Femur (tissue), 1 donor: Measurements from ENCODE around the gene KCNJ6.

ENCODE experiments used
- DNase-seq: peaks from one replicate; pipeline ENCODE4 v3.0.0-alpha.2; 2017

KCNJ6 gene

GRCh38 chr21:37903396-37903795, 12.9 kb downstream of the KCNJ6 start:
- DNase-seq: no peak

- no peak for DNase-seq
Measured at GRCh38 chr21:37899146-37899545, 17.1 kb downstream of the KCNJ6 start.

GRCh38 chr21:37896788-37897187, 19.5 kb downstream of the KCNJ6 start:
- no peak for DNase-seq

DNA sequence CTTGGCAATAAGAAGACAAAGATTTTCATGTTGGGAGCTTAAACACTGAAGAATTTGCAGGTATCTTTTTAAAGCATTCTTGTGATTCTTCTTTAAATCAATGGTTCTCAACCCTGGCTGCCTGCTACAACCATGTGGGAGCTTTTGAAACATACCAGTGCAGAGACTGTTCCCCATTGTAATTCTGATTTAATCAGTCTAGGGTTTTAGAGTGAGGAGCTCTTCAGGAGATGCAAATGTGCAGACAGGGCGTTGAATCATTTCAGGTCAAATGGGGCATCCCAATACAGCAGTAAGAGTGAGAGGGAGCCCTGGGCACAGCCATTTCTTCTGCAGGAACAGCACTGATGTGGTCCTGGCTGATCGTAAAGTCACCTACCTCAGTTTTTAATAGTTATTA, 24.3 kb downstream of the KCNJ6 start:
- DNase-seq: no peak

DNA sequence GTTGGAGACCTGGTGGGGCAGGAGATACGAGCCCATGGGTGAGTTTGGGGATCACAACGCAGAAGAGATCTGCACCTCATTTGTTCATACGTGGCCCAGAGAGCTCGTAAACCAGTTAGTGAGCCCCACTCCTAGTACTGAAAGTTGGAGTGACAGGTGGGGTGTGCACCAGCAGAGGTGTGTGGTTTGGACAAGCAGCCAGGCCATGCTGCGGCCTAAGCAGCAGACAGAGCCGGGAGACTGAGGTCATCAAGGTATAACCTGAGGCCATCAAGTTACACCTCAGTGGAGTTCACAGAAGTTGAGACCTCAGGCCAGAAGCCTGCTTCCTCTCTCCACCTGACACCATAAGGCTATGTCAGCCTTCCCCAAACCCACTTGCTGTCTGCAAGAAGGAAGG, 27.6 kb downstream of the KCNJ6 start:
- no peak for DNase-seq

- DNase-seq: no peak
Measured at GRCh38 chr21:37886726-37887299, 29.4 kb downstream of the KCNJ6 start.

GRCh38 chr21:37886120-37886519, 30.1 kb downstream of the KCNJ6 start:
- no peak for DNase-seq

DNA sequence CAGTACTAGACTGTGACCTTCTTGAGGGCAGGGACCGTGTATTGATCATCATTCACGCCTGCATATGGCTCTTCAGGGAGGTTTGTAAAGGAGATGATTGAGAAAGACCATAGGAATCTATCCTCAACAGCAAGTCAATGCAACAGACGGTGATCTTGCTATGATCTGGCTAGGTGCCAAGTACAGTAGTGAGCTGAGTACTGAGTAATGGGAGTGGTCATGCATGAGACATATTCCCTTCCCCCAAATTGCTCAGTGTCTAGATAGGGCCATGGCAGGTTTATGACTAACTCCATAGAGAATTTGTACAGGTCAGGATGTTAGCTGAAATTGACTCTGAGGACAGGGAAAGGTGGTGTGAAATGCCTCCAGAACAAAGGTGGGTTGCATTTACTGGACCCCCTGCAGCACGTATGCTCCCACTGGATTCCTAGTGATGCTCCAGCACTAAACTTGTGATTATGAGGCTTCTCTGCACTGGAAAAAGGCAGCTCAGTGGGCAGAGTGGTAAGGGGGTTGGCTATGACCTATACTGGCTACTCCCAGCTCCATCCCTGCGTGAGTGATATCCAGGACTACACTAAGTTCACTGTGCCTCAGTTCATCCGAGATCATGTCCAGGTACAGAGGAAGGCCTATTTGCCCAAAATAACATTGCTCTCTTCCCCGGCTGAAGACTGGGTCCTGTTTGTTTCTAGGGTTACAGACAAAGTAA, 37.2 kb downstream of the KCNJ6 start:
- DNase-seq: no peak

DNA sequence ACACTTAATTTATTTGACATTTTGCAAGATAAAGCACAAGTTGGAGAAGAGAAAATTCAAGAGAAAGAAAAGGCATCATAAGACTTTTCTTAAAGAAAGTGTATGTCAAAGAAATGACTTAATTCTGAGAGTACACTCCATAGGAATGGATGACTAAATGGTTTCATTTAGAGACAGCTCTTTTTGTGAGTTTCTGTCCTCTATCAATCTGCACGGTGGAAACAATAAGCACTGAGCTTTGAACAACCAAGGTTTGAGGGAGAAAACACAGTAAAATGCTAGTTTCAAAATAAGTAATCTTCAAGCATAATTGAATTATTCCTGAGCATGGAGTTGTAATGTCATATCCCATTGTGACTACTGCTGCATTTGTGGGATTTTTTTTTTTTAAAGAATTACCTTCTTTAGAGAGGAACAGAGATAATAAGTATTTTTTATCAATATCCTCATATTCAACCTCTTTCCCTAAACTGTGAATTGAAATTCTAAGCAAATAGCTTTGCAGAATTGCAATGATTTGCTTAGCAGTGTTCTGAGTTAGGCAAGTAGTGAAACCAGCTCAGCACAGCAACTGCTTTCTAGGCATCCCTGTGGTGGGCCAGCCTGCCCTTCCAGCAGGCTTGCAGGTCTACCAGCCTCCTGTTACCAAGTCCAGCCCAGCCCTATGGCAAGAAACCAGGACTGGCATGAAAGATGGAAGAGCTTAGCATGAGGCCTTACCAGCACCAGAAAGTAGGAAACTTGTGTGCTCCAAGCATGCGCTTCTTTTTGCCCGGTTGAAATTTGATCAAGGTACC, 38.2 kb downstream of the KCNJ6 start:
- DNase-seq: no peak

- no peak for DNase-seq
Measured at GRCh38 chr21:37877171-37877570, 39.1 kb downstream of the KCNJ6 start.

- DNase-seq: no peak
Measured at GRCh38 chr21:37876561-37876960, 39.7 kb downstream of the KCNJ6 start.

GRCh38 chr21:37874904-37875780, 41.1 kb downstream of the KCNJ6 start:
- no peak for DNase-seq

DNA sequence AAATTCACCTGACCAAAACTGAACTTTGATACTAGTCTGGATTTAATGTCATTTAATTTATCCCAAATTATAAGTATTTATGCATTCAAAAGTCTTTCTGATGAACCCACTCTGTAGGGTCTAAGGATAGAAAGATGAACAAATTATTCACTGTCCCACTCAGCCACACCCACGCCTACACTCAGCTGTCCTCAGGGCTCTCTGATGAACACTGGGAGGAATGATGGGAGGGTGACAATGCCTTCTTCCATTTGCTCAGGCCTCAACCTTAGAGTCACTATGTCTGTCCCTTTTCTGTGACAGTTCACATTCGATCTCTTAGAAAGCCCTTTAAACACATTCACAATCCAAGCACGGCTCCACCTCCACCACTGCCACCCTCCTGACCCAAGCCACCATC, 41.8 kb downstream of the KCNJ6 start:
- no peak for DNase-seq

DNA sequence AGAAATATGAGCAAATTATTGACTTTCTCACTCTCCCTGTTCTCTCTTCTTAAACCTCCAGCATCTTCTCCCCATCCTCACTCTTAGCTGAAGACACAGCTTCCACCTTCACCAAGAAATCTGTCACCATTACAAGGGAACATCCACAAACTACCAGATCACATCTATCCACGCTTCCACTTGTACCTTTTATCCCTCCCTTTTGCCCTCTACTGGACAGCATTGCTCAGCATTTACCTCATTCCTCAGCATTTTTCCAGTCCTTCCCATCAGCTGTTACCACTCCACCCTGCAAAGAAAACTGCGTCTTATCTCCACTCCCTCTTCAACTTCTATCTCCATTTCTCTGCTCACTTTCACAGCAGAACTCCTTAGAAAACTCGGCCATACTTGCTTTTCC, 42.6 kb downstream of the KCNJ6 start:
- DNase-seq: no peak

DNA sequence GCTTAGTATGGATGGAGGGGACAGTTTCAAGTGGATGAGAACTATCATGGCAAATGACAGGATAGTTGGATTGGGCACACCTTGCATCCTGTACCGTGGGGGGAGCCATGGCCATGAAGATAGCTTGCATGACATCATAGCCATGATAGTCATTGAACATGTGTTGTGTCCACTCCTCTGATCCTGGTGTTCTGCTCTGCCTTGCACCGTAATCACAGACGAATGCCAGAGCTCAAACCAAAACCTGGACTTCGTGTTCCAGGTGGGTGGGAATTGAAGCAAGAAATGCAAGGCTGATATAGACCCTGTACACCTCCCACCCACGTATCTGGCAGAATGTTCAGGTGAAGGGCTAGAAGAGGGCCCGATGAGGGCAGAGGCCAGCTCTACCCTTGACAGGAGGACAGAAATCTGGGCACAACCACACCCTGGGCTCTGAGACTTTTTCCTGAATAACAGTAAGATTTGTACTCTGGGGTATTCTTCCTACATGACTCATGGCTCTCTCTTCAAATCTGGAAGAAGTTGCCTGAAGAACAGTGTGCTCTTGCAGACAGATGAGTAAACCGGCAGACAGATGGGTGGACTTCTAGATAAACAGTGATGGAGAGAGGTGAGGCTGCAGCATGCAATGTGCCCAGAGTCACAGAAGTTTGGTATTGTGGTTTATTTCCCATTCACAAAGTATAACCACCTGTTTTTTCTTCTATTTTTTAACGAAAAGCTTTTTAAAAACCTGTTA, 45.0 kb downstream of the KCNJ6 start:
- DNase-seq: no peak

DNA sequence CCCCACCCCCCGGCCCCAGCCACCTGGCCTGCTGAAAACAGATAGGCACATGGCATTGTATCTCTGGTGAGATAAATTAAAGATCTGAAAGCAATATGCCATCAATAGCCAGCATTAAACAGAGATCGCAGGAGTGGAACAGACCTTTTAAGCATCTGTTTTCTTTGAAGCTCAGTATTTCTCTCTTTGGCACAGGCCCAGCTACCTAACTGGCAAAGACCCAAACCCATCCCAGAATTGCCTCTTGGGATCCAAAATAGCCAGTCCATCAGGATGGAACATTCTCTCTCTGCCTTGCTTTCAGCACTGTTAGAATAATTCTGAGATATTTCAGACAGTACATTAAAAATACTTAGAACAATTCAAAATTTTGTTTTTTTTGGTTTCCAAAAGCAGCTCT, 46.0 kb downstream of the KCNJ6 start:
- no peak for DNase-seq

DNA sequence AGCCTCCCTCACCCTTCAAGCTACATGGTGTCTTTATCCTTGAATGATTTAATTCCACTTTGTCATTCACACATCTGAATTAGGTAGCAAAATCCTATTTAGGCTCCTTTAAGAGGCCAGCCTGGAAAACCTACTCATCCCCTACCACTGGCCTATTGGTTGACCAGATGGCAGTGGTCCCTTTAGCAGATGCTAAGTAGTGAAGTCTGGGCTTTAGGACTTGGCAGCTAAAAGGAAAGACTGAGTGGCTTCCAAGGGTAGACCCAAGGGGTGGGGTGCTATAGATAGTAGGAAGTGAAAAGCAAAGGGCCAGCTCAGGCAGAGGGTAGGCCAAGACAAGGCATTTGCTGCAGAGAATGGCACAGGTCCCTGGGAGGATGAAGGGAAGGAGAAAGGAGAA, 46.6 kb downstream of the KCNJ6 start:
- DNase-seq: no peak

DNA sequence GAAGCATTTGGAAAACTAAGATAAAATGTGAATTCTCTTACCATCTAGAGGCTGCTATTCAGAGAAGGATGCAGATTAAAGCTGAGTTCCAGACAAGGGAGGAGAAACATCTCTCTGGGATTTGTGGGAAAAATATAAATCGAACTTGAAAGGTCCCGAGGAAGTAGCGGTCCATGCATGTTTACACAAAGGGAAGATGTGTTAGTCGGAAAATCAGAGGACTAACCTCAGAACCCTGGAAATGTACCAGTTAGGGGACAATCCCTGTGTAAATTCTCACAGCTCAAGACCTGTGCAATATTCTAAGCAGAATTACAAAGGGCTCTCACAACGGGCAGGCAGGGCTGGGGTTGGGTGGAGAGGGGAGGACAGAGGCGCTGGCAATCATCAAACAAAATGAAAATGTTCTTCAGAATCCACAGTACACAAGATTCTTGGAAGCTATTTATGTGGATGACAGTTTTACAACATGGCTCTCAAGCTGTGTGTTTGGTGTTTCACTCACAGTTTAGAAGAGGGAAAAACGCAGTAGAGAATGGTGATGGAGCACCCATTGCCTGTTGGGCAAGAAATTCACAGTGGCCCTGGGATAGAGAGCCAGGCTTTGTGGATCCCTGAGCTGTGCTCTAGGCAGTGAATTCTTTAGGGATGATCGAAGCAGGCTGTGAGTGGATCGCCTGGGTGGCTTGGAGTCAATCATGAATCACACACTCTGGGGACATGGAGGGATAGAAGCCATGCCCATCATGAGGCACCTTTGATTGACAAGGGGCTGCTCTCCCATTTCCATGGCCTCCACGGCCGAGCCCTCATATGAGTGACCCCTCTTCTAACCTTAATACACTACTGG, 47.6 kb downstream of the KCNJ6 start:
- DNase-seq: no peak

DNA sequence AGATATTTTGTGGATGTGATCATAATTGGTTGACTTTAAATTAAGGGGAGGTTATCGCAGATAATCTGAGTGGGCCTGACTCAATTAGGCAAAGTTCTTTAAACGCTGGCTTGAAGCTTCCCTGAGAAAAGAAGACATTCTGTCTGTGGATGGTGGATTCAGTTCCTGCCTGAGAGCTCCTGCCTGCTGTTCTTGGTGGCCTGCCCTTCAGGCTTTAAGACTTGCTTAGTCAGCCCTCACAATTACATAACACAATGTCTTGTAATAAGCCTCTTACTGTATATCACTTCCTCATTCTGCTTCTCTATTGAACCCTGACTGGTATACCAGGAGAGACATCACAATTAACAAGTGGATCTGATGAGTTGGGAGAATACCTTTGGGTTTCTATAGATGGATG, 50.2 kb downstream of the KCNJ6 start:
- no peak for DNase-seq

- no peak for DNase-seq
Measured at GRCh38 chr21:37865156-37865555, 51.1 kb downstream of the KCNJ6 start.

DNA sequence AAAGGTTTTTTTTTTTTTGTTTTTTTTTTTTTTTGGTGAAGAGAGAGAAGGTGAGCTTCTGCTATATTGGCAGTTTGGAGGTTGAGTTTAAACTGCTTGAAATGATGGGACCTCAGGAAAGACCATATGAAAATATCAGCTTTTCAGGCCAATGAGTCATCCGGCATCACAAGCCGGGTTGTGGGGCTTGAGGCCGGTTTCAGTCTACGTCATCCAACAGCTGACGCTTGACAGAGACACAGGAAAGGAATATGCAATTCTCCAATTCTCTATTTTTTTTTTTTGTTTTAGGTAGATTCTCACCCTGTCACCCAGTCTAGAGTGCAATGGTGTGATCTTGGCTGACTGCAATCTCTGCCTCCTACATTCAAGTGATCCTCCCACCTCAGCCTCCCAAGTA, 52.4 kb downstream of the KCNJ6 start:
- DNase-seq: no peak

DNA sequence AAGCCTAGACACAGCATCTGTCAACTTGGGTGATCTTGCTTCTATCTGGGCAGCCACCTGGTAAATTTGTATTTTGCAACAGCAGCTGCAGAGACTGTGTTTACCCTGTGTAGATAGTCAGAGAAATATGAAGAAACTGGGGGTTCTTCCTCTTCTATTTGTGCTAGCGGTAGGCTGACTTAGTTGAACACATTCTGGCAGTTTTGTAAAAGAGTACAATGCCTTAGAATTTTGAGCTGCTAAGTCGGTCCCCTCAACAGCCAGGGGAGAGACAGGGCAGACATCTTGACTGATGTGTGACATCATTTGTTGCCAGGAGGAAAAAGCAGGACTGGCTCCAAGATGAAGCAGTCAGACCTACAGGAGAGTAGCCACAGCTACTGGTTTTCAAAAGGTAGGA, 53.7 kb downstream of the KCNJ6 start:
- DNase-seq: no peak
